ENCODE results near the gene BBLN. TPM values are rescaled to one million over a fixed set of nuclear protein-coding genes. Genes with fewer than 3 reads are reported as not detected.
A peak's percentile ranks its signal among the peaks of the same experiment; 100 is the strongest.

BBLN gene
- total and polyA plus RNA-seq, 2 of the 4 experiments (the other 2 are of a cell fraction): 25.1 to 103 TPM

- Histone ChIP-seq H3K4me3 (ENCODE audit: insufficient read depth, low read depth, low read length) (no peak overlapping the region), H3K4me2 (ENCODE audit: low read depth, low read length) (no peak overlapping the region), H2BK20ac (ENCODE audit: low read depth, low read length) (no peak overlapping the region), H2AK5ac (ENCODE audit: low read depth, low read length) (peak overlapping the region; percentile 56; the same call in 1 of the 2 replicates), H3K4me1 (ENCODE audit: control insufficient read depth, insufficient read depth, low read length) (no peaks in the 10 kb centered on the region; the same call in 1 of the 2 replicates), H3K9me3 (ENCODE audit: control insufficient read depth, insufficient read depth, low read length) (no peaks in the 10 kb centered on the region), H3K14ac (replicated peaks; ENCODE audit: low read depth, low read length) (no peak overlapping the region), H3K9me1 (ENCODE audit: insufficient read depth, low read length) (peaks cover 3% of the 10 kb centered on the region; the same call in 1 of the 2 replicates), H3K18ac (ENCODE audit: low read depth, low read length) (no peak overlapping the region), H3K56ac (ENCODE audit: extremely low read depth, insufficient read depth, low read length) (no peak overlapping the region), H4K20me1 (ENCODE audit: insufficient read depth, low read length) (peaks cover 3% of the 10 kb centered on the region; the same call in 1 of the 2 replicates), H3K27me3 (ENCODE audit: control insufficient read depth, insufficient read depth, low read length) (no peaks in the 10 kb centered on the region), H3K27ac (ENCODE audit: insufficient read depth, low read length) (no peak overlapping the region), H3K9ac (ENCODE audit: low read depth, low read length) (no peak overlapping the region), H4K8ac (ENCODE audit: low read depth in 2 of 2, low read length in 2 of 2) (peak overlapping the region in 1 of 2 experiments; percentile 15; a peak in 1 of 4 replicates), H2BK120ac (ENCODE audit: low read depth, low read length) (no peak overlapping the region), H3K4ac (ENCODE audit: low read depth, low read length) (no peak overlapping the region), H2BK5ac (ENCODE audit: low read depth, low read length, poor library complexity, severe bottlenecking) (no peak overlapping the region), H3K79me1 (ENCODE audit: low read depth in 1 of 2, low read length in 2 of 2) (peaks cover 0 to 4% of the 10 kb centered on the region in 2 experiments; a peak in 1 of 4 replicates), H2BK15ac (ENCODE audit: low read depth, low read length) (no peak overlapping the region), H4K91ac (ENCODE audit: insufficient read depth, low read depth, low read length) (no peak overlapping the region), H2AK9ac (replicated peaks; ENCODE audit: low read depth, low read length, poor library complexity) (no peak overlapping the region), H3K23ac (ENCODE audit: low read depth, low read length) (no peak overlapping the region), H2AFZ (replicated peaks; ENCODE audit: low read length, poor library complexity) (peak overlapping the region; percentile 67), H3K36me3 (ENCODE audit: control insufficient read depth, insufficient read depth, low read length) (no peaks in the 10 kb centered on the region), H4K5ac (ENCODE audit: low read depth, low read length) (no peak overlapping the region)
- in situ Hi-C loops (cut with MboI; ENCODE audit: low sequenced_read_pairs): no loop called here
- CTCF ChIA-PET: no interaction called here
- no CpG with 5 or more reads among the region's 2 CpGs for WGBS, 2 experiments (ENCODE audit: extremely low coverage in 2 of 2, insufficient read length in 1 of 2)
- no peak for DNase-seq
- BruUV-seq (replicated peaks): no TSS peak
- POLR2A ChIA-PET (ENCODE audit: unreplicated experiment): no interaction called here
- dilution Hi-C loops (cut with HindIII; ENCODE audit: low sequenced_read_pairs, unreplicated experiment): no loop called here
- no peak for ATAC-seq (ENCODE audit: low read depth)
- intact Hi-C loops (cut with micrococcal nuclease): no loop called here
- no peak for TF ChIP-seq MXI1 (IDR thresholded peaks at IDR 0.05; ENCODE audit: borderline replicate concordance, low read depth, low read length)
- TF ChIP-seq BHLHE40 (IDR thresholded peaks at IDR 0.05; ENCODE audit: low read depth, low read length): no peak
- TF ChIP-seq USF2 (IDR thresholded peaks at IDR 0.05; ENCODE audit: low read depth, low read length): no peak
- TF ChIP-seq ELK1 (IDR thresholded peaks at IDR 0.05; ENCODE audit: borderline replicate concordance, low read depth, low read length): no peak
Observed at GRCh38 chr9:128202648-128203023, 42.6 kb downstream of the BBLN start.
